Gastrocnemius medialis (tissue), 4 donors: ENCODE results near the gene AK2. TPM values are rescaled to one million over a fixed set of nuclear protein-coding genes. Genes with fewer than 3 reads are reported as not detected.
"Not testable (repeated sequence)": the region's sequence is repeated elsewhere in the genome, so short reads cannot be mapped to it uniquely, and the experiment has no call there.

ENCODE experiments used
- ATAC-seq, 2 donors: fragments of 150-250 bp; one replicate each; pipeline ENCODE4 v1.9.1; 2016
- DNase-seq, 2 donors: peaks; one replicate each; pipeline ENCODE4 v3.0.0-alpha.2; 2019
- H3K27ac ChIP-seq, 4 donors: fragments of 200-600 bp; sonication (generic); 1 replicate in 1 of 4; 2 replicates in 3 of 4; pipeline ENCODE4 v1.5.1; 2016 to 2018; ENCODE audit warnings: mild to moderate bottlenecking in 2 of 4, moderate library complexity in 1 of 4
- H3K27me3 ChIP-seq, 3 donors: fragments of 200-600 bp; sonication (generic) in 2 of 3; 1 replicate in 1 of 3; 2 replicates in 2 of 3; pipeline versions ENCODE4 v1.5.1 to v1.6.0; 2016 to 2019; ENCODE audit warnings: mild to moderate bottlenecking in 1 of 3, moderate library complexity in 1 of 3
- H3K36me3 ChIP-seq, 2 donors: fragments of 200-600 bp; sonication (generic) in 1 of 2; one replicate each; pipeline ENCODE4 v1.5.1; 2017 to 2018
- H3K4me1 ChIP-seq, 2 donors: fragments of 200-600 bp; sonication (generic) in 1 of 2; one replicate each; pipeline ENCODE4 v1.5.1; 2016 to 2017; ENCODE audit warnings: mild to moderate bottlenecking in 2 of 2
- H3K4me3 ChIP-seq, 4 donors: fragments of 200-600 bp; sonication (generic) in 3 of 4; 1 replicate in 1 of 4; 2 replicates in 3 of 4; pipeline ENCODE4 v1.5.1; 2016 to 2019; ENCODE audit warnings: mild to moderate bottlenecking in 2 of 4
- H3K9me3 ChIP-seq, 3 donors: fragments of 200-600 bp; sonication (generic) in 2 of 3; 1 replicate in 1 of 3; 2 replicates in 2 of 3; pipeline ENCODE4 v1.5.1; 2016 to 2019
- CTCF ChIP-seq, 5 experiments: fragments of 450-650 bp in 3 of 5; fragments of 200-600 bp in 2 of 5; sonication (generic) in 2 of 5; IDR thresholded peaks in 4 of 5; conservative IDR thresholded peaks in 1 of 5; 1 replicate in 4 of 5; 2 replicates in 1 of 5; pipeline ENCODE4 v1.5.1; 2016 to 2019; ENCODE audit warnings: antibody characterized with exemption in 5 of 5, mild to moderate bottlenecking in 3 of 5, moderate library complexity in 3 of 5
- POLR2A ChIP-seq, 2 donors: fragments of 450-650 bp; IDR thresholded peaks; one replicate each; pipeline ENCODE4 v1.6.1; 2017; ENCODE audit warnings: antibody characterized with exemption in 2 of 2, mild to moderate bottlenecking in 2 of 2, moderate library complexity in 2 of 2
- in situ Hi-C, 4 donors: fragments of 200-750 bp; cut with MboI; loops; one replicate each; pipeline versions ENCODE4 v1.15.0 to v1.8.0; 2017; ENCODE audit warnings: low sequenced_read_pairs in 4 of 4
- intact Hi-C: fragments of 100-400 bp; cut with DNase I; formaldehyde crosslinking; loops from one replicate; pipeline ENCODE4 v1.15.1; 2023; ENCODE audit warnings: low total_unique reads
- total RNA-seq, 4 donors: library from RNA; depleted of rRNA; stranded (reverse); fragments of >200 nt; gene quantifications; one replicate each; pipeline versions ENCODE4 v1.1.0 to v1.2.3, GENCODE V29; 2016

The AK2 gene
- total RNA-seq, 4 donors from 2014 or later, result 125 to 261 (median 152) TPM

GRCh38 chr1:33074193-33074945, 37.7 kb upstream of the AK2 start:
- TF ChIP-seq POLR2A (IDR thresholded peaks at IDR 0.05) (no peak), CTCF (IDR thresholded peaks at IDR 0.05 in 4 of 5, conservative IDR thresholded peaks at IDR 0.05 in 1 of 5) (no peak)
- Histone ChIP-seq H3K36me3 (no peaks in the 10 kb centered on the region), H3K9me3 (no peaks in the 10 kb centered on the region), H3K4me3 (no peak overlapping the region), H3K27ac (no peak overlapping the region), H3K27me3 (no peaks in the 10 kb centered on the region), H3K4me1 (no peaks in the 10 kb centered on the region)
- in situ Hi-C loops (loop anchor here in 2 of 4 donors (10.0 kb wide), 2 partner anchors 140 to 150 kb away; no protein-coding TSS in a partner anchor), intact Hi-C loops (no loop called here)
- ATAC-seq, result no peak
- no peak for DNase-seq

GRCh38 chr1:33072707-33073106, 36.0 kb upstream of the AK2 start:
- no peak overlapping the region for H3K27ac ChIP-seq
- H3K36me3 ChIP-seq, result no peaks in the 10 kb centered on the region
- no peak overlapping the region for H3K4me3 ChIP-seq
- intact Hi-C loops, result no loop called here
- no peaks in the 10 kb centered on the region for H3K27me3 ChIP-seq
- in situ Hi-C loops, result loop anchor here in 2 of 4 donors (10.0 kb wide), 2 partner anchors 138 to 148 kb away; no protein-coding TSS in a partner anchor
- TF ChIP-seq POLR2A (IDR thresholded peaks at IDR 0.05) (no peak), CTCF (IDR thresholded peaks at IDR 0.05 in 4 of 5, conservative IDR thresholded peaks at IDR 0.05 in 1 of 5) (no peak)
- no peak for DNase-seq
- no peaks in the 10 kb centered on the region for H3K4me1 ChIP-seq
- H3K9me3 ChIP-seq, result no peaks in the 10 kb centered on the region
- no peak for ATAC-seq

DNA sequence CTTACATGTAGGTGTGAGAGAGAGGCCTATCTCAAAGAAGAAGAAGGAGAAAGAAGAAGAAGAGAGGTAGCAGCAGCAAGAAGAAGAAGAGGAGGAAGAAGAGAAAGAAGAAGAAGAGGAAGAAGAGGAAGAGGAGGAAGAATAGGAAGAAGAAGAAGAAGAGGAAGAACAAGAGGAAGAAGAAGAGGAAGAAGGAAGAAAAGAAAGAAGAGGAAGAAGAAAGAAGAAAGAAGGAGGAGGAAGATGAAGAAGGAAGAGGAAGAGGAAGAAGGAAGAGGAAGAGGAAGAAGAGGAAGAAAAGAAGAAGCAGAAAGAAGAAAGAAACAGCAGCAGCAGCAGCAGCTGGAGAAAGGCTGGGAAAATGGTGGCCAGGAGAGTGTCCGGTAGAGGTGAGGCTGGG, 33.9 kb upstream of the AK2 start:
- DNase-seq (no peak), ATAC-seq (no peak)
- no peak overlapping the region for H3K4me3 ChIP-seq
- no peaks in the 10 kb centered on the region for H3K36me3 ChIP-seq
- H3K27ac ChIP-seq, result no peak overlapping the region
- intact Hi-C loops (no loop called here), in situ Hi-C loops (loop anchor here in 2 of 4 donors (10.0 kb wide), 2 partner anchors 136 to 146 kb away; no protein-coding TSS in a partner anchor)
- no peaks in the 10 kb centered on the region for H3K9me3 ChIP-seq
- H3K4me1 ChIP-seq, result no peaks in the 10 kb centered on the region
- H3K27me3 ChIP-seq, result no peaks in the 10 kb centered on the region
- no peak for TF ChIP-seq POLR2A (IDR thresholded peaks at IDR 0.05)
- TF ChIP-seq CTCF (IDR thresholded peaks at IDR 0.05 in 4 of 5, conservative IDR thresholded peaks at IDR 0.05 in 1 of 5), result no peak

DNA sequence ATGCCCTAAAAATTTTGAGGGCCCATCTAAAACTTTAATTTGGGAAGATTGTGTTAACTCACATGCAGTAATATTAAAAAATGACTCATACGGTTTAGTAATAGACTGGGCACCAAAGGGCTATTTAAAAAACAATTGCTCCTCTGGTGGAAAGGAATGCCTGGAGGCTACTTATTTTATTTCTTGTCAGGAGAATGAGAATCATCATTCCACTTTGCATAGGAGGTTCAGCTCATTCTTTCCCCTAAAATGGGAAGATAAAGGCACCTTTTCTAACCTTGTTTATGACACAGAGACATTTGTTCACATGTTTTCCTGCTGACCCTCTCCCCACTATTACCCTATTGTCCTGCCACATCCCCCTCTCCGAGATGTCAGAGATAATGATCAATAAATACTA, 31.4 kb upstream of the AK2 start:
- ATAC-seq, DNase-seq, in situ Hi-C loops, H3K27me3 ChIP-seq, intact Hi-C loops, H3K9me3 ChIP-seq, H3K4me3 ChIP-seq, H3K36me3 ChIP-seq, H3K27ac ChIP-seq, H3K4me1 ChIP-seq: not testable (repeated sequence)

- H3K36me3 ChIP-seq, H3K4me1 ChIP-seq, H3K27me3 ChIP-seq, ATAC-seq, H3K9me3 ChIP-seq, H3K27ac ChIP-seq, DNase-seq, intact Hi-C loops, in situ Hi-C loops, H3K4me3 ChIP-seq: not testable (repeated sequence)
Measured at GRCh38 chr1:33066477-33066876, 29.8 kb upstream of the AK2 start.
